NOMO-1 treated with DMSO at 0.1 percent for 48 hours (cell line): ENCODE measurements around the gene INO80C.
"Not testable (repeated sequence)": the region's sequence is repeated elsewhere in the genome, so short reads cannot be mapped to it uniquely, and the experiment has no call there.

ENCODE experiments used
- DNase-seq: peaks from one replicate; lab custom pipeline; 2025; ENCODE audit not compliant: unreplicated experiment; lab: John Stamatoyannopoulos, UW

INO80C gene

GRCh38 chr18:35489913-35490490 lies 7.8 kb downstream of the INO80C start:
- DNase-seq = no peak

DNA sequence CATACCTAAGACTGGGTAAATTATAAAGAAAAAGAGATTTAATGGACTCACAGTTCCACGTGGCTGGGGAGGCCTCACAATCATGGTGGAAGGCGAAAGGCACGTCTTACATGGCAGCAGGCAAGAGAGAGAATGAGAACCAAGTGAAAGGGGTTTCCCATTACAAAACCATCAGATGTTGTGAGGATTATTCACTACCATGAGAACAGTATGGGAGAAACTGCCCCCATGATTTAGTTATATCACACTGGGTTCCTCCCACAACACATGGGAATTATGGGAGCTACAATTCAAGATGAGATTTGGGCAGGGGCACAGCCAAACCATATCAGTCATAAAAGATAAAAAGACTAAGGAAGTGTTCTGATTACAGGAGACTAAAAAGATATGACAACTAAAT lies 8.5 kb downstream of the INO80C start:
- not testable (repeated sequence) for DNase-seq

DNA sequence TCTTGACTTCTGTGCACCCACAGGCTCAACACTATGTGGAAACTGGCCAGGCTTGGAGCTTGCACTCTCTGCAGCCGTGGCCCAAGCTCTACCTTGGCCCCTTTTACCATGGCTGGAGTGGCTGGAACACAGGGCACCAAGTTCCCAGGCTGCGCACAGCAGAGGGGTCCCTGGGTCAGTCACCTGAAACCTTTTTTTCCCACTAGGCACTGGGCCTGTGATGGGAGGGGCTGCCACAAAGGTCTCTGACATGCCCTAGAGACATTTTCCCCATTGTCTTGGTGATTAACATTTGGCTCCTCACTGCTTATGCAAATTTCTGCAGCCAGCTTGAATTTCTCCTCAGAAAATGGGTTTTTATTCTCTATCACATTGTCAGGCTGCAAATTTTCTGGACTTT lies 9.4 kb downstream of the INO80C start:
- DNase-seq = not testable (repeated sequence)

DNA sequence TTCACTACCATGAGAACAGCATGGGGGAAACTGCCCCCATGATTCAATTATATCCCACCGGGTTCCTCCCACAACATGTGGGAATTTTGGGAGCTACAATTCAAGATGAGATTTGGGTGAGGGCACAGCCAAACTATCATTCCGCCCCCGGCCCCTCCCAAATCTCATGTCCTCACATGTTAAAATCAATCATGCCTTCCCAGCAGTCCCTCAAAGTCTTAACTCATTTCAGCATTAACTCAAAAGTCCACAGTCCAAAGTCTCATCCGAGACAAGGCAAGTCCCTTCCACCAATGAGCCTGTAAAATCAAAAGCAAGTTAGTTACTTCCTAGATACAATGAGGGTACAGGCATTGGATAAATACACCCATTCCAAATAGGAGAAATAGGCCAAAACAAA lies 10.2 kb downstream of the INO80C start:
- DNase-seq = not testable (repeated sequence)

DNA sequence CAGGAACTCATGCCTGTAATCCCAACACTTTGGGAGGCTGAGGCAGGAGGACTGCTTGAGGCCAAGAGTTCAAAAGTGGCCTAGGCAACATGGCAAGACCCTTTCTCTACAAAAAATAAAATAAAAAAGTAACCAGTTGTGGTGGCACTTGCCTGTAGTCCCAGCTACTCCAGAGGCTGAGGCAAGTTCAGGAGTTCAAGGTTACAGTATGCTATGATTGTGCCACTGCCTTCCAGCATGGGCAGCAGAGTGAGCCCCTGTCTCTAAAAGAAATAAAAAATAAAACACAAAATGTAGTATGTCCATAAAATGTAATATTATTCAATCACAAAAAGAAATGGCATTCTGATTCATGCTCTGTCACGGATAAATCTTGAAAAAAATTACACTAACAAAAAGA lies 11.9 kb downstream of the INO80C start:
- no peak for DNase-seq

DNA sequence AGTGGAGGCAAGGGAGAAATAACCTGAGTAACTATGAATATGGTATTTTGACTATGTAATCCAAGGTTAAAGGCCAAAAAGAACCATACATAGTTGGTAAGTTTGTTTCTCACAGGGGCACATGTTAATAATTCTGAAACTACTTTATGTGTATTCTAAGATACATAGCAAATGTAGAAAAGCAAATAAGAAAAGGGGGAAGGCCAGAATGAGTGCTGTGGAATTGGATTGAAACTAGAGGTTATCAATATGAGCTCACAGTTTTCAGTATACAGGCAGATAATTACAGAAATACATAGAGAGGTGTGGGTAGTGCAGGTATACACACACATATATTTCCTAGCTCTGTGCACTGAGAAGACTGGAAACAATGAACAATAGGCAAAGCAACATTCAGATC lies 13.7 kb downstream of the INO80C start:
- DNase-seq = no peak

DNA sequence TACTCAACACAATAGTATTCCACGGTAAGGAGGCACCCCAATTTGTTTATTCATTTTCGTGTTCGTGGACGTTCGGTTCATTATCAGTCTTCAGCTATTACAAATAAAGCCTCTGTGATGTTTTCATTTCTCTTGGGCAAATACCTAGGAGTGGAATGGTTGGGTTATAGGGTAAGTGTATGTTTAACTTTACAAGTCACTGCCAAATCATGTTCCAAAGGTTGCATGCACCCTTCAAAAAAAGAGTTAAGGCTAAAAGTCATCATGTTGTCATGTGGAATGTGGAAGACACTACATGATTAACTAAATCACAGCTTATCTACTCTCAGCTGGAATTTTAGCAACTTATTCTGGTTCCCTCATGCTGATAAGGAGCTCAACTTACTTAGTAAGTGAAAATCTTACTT lies 15.8 kb downstream of the INO80C start:
- no peak for DNase-seq

DNA sequence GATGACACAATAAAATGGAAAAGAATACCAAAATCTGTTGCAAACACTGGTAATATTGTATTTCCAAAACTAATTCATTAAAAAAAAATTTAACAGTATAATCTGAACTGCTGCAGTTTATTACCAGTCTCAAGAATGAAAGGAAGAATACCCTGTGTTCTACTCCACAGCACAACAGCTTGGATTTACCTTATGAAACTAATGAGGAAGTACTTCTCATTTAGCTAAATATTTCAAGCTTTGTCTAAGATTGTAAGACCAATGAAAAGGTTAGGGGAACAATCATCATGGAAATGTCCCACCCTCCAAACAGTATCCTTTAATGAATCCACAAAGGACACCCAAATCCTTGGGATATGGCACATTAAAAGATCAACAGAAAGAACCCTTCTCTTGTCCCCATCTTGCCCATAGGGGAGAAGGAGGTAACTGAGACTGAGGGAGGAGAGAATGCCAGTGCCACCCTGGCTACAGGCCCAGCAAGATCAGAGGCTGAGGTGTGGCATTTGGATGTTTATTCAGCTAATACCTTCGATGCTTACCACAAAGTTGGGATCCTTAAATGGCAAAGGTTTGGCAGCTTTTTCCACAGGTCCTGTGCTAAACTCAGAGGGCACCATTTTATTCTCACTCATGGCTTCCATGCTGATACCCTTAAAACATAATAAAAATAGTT lies 17.7 kb downstream of the INO80C start:
- DNase-seq = no peak

GRCh38 chr18:35478520-35479435 lies 19.0 kb downstream of the INO80C start:
- no peak for DNase-seq

GRCh38 chr18:35477974-35478373 lies 19.8 kb downstream of the INO80C start:
- DNase-seq = no peak

- DNase-seq = peak; percentile 12
Observed at GRCh38 chr18:35477497-35477896, 20.3 kb downstream of the INO80C start.

GRCh38 chr18:35474884-35475283 lies 22.9 kb downstream of the INO80C start:
- no peak for DNase-seq

DNA sequence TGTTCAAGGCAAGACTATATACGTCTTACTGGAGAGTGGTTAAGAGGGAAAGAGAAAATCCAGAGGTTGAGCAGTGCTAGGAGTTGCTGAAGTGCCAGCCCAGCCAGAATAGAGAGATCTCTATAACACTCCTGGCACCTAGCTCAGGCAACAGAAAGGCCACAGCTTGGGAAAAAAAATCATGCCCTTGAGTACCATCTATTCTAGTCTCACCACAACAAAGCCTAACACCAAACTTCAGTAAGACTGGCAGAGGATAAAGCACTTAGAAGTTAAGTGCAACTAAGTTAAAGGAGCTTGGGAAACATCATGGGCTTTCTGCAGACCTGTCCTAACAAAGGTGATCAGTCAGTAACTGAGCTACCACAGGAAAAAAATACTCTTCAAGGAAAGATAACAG lies 24.2 kb downstream of the INO80C start:
- no peak for DNase-seq

GRCh38 chr18:35470435-35470834 lies 27.3 kb downstream of the INO80C start:
- no peak for DNase-seq

DNA sequence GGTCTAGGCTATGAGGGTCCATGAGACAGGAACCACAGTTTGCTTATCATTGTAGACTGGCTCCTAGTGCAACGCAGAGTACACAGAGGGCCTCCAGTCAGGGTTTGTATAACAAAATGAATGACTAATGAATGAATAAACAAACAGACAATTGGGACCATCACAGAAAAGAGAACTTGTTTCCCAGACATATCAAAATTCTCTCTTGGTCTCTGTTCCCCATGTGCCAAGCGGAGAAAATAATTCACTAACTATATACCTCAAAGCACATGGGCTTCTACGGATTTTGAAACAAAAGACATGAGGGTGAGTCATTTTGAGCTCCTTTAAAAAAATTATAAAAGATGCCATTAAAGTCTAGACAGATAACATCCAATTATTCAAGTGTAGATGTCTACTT lies 28.0 kb downstream of the INO80C start:
- DNase-seq = no peak

DNA sequence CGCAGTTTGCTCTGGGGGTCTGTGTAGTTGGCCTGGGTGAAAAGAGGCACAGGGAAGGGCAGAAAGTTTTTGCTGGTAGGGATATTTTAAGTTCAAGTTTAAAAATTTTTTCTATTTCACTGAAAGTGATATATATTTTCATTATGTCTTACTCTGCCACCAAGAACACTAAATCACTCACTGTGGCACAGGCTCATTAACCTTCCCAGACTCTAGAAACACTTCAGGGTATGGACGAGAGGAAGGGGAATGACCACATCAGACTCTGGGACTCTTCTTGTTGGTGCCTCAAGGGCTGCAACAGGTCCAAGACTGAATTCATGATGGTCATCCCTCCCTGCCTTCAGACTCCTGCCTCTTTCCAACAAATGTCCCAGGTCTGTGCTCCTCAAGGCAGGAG lies 29.0 kb downstream of the INO80C start:
- DNase-seq = no peak

- DNase-seq = no peak
Observed at GRCh38 chr18:35467624-35468016, 30.1 kb downstream of the INO80C start.

- DNase-seq = no peak
Observed at GRCh38 chr18:35466815-35467623, 30.7 kb downstream of the INO80C start.

GRCh38 chr18:35466334-35466733 lies 31.4 kb downstream of the INO80C start:
- no peak for DNase-seq

DNA sequence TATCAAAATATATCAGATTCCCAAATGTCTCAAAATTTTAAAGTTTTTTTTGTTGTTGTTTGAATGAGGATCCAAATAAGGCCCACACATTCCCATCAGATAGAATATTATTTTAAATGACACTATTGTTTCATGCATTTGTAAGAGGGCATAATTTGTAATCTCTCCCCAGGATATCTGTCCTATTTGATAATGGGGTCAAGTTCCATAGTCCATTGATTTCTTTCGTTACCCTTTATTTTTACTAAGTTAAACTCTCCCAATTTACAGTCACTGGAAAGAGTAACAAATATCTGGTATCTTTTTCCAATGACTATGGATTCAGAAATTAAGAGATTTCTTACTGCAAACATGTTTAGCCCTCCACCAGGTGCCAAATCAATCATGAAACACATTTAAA lies 32.4 kb downstream of the INO80C start:
- no peak for DNase-seq

DNA sequence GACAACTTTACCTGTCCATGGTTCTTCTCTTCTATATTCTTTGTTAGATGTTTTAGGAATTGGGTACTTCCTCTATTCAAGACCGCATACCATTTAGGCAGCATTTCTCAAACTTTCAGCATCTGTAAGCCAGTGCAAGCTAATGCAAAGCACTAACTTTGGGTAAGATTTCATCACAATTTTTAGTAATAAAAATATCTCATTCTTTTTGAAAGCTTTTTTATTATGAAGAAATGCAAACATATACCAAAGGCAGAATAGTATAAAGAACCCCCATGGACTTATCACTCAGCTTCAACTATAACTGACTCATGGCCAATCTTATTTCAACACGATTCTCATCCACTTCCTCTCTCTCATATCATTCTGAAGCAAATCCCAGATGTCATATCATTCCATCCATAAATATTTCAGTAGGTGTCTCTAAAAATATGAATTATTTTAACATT lies 32.9 kb downstream of the INO80C start:
- peak; percentile 64 for DNase-seq
